Ishikawa (cell line): ENCODE results near the gene D2HGDH.

ENCODE experiments used
- CEBPB ChIP-seq: IDR thresholded peaks from 2 replicates; pipeline ENCODE4 v1.6.1; 2012
- CREB1 ChIP-seq: IDR thresholded peaks from 2 replicates; pipeline ENCODE4 v1.6.1; 2012; ENCODE audit warnings: low read depth
- EGR1 ChIP-seq: IDR thresholded peaks from 2 replicates; pipeline ENCODE4 v1.6.1; 2012
- EP300 ChIP-seq: IDR thresholded peaks from 2 replicates; pipeline ENCODE4 v1.6.1; 2012; ENCODE audit warnings: borderline replicate concordance
- FOXM1 ChIP-seq: IDR thresholded peaks from 2 replicates; pipeline ENCODE4 v1.6.1; 2012; ENCODE audit warnings: low read depth, borderline replicate concordance
- NFIC ChIP-seq: IDR thresholded peaks from 2 replicates; pipeline ENCODE4 v1.6.1; 2012
- RAD21 ChIP-seq: IDR thresholded peaks from 2 replicates; pipeline ENCODE4 v1.6.1; 2012; ENCODE audit warnings: low read depth
- TAF1 ChIP-seq: IDR thresholded peaks from 2 replicates; pipeline ENCODE4 v1.6.1; 2012; ENCODE audit warnings: low read depth, mild to moderate bottlenecking
- TCF12 ChIP-seq: IDR thresholded peaks from 2 replicates; pipeline ENCODE4 v1.6.1; 2012; ENCODE audit warnings: low read depth
- TEAD4 ChIP-seq: IDR thresholded peaks from 2 replicates; pipeline ENCODE4 v1.6.1; 2012
- YY1 ChIP-seq: IDR thresholded peaks from 2 replicates; pipeline ENCODE4 v1.6.1; 2012; ENCODE audit warnings: low read depth
- ZBTB7A ChIP-seq: IDR thresholded peaks from 2 replicates; pipeline ENCODE4 v1.6.1; 2012; ENCODE audit warnings: low read depth
- TF ChIP-seq, protein P1 (sequence below): IDR thresholded peaks from 2 replicates; pipeline ENCODE4 v1.6.1; 2012
- TF ChIP-seq, protein P2 (sequence below): IDR thresholded peaks from 2 replicates; pipeline ENCODE4 v1.6.1; 2012; ENCODE audit warnings: low read depth, mild to moderate bottlenecking
- TF ChIP-seq, protein P3 (sequence below): IDR thresholded peaks from 2 replicates; pipeline ENCODE4 v1.6.1; 2012

The D2HGDH gene

DNA sequence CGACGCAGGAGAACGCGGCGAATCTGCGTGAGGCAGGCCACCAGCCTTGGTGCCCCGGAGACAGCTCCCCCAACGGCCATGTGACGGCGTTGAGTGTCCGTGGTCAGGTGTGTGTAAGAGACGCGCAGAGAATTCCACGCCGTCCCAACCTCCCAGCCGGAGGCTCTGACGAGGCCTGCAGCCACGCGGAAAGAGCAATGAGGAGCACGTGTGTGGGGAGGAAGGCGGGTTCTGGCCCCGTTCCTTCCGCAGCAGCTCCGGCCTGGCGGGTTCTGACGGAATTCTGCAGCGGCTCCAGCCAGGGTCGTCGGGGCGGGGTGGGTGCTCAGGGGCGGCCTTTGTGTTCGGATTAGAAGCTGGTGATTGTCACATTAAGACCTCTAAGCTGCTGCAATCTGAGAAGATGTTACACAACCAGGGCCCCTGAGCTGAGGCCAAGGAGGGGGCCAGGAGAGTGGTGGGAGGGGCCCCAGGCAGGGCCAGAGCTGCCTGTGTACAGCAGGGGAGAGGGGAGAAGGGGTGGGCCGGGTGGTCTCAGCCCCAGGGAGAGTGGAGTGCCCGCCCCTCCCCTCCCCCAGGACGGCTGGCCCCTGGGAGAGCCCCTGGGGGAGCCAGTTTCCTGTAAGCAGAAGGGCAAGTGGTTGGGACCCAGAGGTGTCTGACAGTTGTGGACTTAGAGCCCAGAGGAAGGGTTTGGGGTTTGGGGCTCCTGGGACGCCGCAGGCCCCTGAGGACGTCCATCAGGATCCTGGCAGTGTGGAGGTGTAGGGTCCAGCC, 37.0 kb downstream of the D2HGDH start:
- TF ChIP-seq TCF12 (no peak), CEBPB (peak; percentile 87), FOXM1 (no peak), YY1 (no peak)
- TF ChIP-seq, protein P1, sequence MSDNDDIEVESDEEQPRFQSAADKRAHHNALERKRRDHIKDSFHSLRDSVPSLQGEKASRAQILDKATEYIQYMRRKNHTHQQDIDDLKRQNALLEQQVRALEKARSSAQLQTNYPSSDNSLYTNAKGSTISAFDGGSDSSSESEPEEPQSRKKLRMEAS = no peak

DNA sequence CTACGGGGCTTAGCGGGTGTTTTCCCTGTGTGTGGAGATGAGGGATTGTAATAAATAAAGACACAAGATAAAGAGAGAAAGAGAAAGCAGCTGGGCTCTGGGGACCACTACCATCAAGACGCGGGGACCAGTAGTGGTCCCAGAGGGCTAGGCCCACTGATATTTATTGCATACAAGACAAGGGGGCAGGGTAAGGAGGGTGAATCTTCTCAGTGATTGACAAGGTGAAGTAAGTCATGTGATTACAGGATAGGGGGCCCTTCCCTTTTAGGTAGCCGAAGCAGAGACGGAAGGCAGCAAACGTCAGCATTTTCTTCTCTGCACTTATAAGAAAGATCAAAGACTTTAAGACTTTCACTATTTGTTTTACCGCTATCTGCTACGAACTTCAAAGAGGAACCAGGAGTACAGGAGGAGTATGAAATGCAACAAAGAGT, 37.7 kb downstream of the D2HGDH start:
- TF ChIP-seq CEBPB (no peak), TAF1 (no peak), EP300 (no peak)
- TF ChIP-seq, protein P1 = no peak
- TF ChIP-seq, protein P2, sequence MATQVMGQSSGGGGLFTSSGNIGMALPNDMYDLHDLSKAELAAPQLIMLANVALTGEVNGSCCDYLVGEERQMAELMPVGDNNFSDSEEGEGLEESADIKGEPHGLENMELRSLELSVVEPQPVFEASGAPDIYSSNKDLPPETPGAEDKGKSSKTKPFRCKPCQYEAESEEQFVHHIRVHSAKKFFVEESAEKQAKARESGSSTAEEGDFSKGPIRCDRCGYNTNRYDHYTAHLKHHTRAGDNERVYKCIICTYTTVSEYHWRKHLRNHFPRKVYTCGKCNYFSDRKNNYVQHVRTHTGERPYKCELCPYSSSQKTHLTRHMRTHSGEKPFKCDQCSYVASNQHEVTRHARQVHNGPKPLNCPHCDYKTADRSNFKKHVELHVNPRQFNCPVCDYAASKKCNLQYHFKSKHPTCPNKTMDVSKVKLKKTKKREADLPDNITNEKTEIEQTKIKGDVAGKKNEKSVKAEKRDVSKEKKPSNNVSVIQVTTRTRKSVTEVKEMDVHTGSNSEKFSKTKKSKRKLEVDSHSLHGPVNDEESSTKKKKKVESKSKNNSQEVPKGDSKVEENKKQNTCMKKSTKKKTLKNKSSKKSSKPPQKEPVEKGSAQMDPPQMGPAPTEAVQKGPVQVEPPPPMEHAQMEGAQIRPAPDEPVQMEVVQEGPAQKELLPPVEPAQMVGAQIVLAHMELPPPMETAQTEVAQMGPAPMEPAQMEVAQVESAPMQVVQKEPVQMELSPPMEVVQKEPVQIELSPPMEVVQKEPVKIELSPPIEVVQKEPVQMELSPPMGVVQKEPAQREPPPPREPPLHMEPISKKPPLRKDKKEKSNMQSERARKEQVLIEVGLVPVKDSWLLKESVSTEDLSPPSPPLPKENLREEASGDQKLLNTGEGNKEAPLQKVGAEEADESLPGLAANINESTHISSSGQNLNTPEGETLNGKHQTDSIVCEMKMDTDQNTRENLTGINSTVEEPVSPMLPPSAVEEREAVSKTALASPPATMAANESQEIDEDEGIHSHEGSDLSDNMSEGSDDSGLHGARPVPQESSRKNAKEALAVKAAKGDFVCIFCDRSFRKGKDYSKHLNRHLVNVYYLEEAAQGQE = no peak

DNA sequence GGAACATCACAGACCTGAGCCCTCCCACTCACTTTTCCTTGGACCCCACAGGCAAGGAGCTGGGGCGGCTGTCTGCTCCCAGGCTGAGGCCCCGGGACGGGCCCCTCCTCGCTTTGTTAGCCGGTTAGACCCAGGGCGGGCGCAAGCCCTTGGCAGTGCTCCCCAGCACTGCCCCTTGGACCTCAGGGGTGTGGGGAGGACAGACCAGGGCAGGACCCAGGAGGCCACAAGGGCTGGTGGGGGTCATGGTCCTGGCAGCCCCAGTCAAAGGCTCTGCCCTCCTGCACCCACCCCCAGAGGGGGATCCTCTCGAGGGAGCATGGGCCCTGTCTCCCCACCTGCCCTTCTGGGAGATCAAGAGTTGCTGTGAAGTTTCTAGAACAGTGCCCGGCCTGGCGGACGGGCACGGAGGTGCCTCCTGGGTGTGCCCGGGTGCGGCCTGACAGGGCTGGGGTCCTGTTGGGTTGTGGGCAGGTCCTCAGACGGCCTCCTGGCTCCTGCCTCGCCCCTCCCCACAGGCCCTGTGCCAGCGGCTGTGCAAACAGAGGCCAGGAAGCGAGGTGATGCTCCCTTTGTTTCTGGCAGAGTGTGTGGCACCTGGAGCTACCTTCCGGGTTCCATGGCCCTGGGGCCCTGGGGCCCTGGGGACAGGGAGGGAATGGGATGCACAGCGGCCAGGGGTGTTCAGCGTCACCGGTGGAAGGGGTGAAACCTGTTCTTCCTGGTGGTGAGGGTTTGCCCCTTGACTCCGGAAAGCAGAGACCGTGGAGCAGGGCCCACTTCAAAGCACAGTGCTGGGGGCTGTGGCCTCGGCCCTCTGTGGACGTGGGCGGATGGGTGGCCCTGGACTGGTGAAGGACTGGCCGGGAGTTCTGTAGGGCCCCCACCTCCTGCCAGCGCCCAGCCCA, 39.3 kb downstream of the D2HGDH start:
- TF ChIP-seq TCF12 (no peak), CEBPB (no peak), NFIC (no peak), EGR1 (0 out of 2 replicates have a peak, but pooled peaks have one; percentile 27)
- TF ChIP-seq, protein P3, sequence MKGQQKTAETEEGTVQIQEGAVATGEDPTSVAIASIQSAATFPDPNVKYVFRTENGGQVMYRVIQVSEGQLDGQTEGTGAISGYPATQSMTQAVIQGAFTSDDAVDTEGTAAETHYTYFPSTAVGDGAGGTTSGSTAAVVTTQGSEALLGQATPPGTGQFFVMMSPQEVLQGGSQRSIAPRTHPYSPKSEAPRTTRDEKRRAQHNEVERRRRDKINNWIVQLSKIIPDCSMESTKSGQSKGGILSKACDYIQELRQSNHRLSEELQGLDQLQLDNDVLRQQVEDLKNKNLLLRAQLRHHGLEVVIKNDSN = no peak

DNA sequence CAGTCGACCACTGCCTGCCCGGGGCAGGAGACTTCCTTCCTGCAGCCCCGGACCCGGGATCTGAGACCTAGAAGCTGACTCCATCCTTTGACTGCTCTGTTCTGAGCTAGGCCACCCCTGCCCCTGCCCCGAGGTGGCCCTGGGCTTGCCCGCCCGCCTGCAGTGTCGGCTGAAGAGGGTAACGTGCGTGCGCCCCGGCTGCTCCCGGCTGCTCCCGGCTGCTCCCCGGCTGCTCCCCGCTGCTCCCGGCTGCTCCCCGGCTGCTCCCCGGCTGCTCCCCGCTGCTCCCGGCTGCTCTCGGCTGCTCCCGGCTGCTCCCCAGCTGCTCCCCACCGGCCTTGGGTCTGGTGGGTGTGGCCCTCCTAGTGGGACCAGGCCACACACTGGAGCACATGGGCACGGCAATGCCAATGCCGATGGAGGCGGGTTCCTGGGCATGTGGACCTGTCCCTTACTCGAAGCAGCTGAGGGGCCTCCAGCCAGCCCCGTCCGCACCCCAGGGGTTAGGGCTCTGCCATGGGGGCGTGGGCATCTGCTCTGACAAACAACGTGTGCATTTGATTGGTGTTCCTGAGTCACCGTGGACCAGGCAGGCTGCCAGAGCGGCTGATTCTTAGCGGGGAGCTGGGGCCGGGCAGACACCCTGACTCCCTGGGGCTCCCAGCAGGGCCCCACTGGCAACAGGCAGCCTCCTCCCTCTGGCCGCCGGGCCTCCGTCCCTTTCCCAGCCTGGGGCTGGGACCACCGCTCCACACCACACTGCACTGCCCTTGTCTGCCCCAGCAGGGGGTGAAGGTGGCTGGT, 40.2 kb downstream of the D2HGDH start:
- TF ChIP-seq TCF12 (peak; percentile 89), NFIC (peak; percentile 93), YY1 (no peak), RAD21 (no peak; the same call in 1 of the 2 replicates), CREB1 (no peak), EGR1 (0 out of 2 replicates have a peak, but pooled peaks have one; percentile 23), ZBTB7A (0 out of 2 replicates have a peak, but pooled peaks have one; percentile 44), EP300 (peak; percentile 72), TEAD4 (0 out of 2 replicates have a peak, but pooled peaks have one; percentile 16)
- TF ChIP-seq, protein P1 = peak; percentile 95
- TF ChIP-seq, protein P3 = no peak

DNA sequence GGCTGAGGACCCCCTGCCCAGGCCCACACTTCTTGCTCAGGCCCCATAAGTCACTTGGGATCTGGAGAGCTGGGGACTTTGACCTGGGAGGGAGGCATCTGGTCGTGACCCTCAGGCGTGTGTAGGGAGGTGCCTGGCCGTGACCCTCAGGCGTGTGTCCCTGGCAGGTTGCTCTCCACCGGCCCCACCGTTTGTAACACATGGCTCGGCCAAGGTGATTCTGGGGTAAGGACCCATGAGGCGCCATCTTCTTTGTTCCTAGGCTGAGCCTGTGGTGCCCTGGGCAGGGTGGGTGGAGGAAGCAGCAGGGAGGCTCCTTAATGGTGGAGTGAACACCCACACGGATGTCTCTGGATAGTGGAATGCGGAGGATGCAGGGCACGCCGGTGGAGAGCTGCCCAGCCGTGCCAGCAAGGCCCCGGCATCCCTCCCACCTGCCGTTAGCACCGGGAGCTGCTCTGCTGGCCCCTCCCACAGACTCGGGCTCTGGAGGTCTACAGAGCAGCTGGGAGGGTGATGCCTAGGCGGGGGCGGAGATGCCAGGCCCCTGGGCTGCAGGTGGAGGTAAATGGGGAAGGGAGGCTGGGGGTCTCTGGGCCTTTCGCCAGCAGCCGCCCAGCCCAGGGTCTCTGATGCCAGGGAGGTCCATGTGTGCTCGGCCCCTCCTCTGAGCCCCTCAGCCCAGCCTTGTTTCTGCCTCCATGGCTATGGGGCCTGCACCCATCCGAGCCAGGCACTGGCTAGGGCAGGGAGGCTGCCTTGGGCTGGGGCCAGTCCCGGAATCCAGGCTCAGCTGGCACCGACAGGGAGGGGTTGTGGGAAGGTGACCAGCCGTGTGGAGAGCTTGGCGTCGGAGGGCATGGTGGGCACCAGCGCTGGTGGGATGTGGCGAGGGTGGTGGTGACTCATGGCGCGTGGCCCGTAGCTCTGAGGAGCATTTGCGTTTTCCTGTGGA, 41.1 kb downstream of the D2HGDH start:
- TF ChIP-seq, protein P3 = no peak
- no peak for TF ChIP-seq NFIC
- TF ChIP-seq, protein P1 = 0 out of 2 replicates have a peak, but pooled peaks have one; percentile 0
- no peak for TF ChIP-seq CREB1
- TF ChIP-seq EP300 = 0 out of 2 replicates have a peak, but pooled peaks have one; percentile 10
- peak; percentile 86 for TF ChIP-seq EGR1
- peak; percentile 81 for TF ChIP-seq TEAD4
- peak; percentile 40; the same call in 1 of the 2 replicates for TF ChIP-seq ZBTB7A
